ENCODE measurements around the gene ADRA2A. TPM values are rescaled to one million over a fixed set of nuclear protein-coding genes. Genes with fewer than 3 reads are reported as not detected.

Gene ADRA2A
- total RNA-seq, 1 donor from 2014 or later, result 0.07 TPM

DNA sequence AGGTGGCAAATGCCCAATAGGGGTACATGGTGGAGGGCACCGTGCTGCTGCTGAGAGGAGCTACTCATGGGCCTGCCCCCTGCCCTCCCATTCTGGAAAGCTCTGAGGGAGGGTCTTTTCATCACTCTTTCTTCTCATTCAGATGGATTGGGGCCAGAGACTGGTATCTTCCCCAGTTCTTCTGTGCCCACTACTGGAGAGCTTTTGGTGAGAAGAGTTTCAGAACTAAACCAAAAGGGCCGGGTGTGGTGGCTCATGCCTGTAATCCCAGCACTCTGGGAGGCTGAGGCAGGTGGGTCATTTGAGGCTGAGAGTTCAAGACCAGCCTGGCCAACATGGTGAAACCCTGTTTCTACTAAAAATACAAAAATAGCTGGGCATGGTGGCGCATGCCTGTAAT is 12.5 kb downstream of the ADRA2A start:
- DNase-seq (ENCODE audit: low spot score), result peak; percentile 5
- Mint-ChIP-seq H3K27ac (ENCODE audit: unreplicated experiment) (no peak overlapping the region), H3K4me1 (ENCODE audit: low read depth) (no peaks in the 10 kb centered on the region), H3K27me3 (ENCODE audit: low read depth) (peaks cover 53% of the 10 kb centered on the region), H3K36me3 (ENCODE audit: low read depth) (no peaks in the 10 kb centered on the region), H3K4me3 (ENCODE audit: unreplicated experiment) (no peak overlapping the region), H3K9me3 (ENCODE audit: low read depth) (no peaks in the 10 kb centered on the region)
- TF ChIP-seq, protein P1, sequence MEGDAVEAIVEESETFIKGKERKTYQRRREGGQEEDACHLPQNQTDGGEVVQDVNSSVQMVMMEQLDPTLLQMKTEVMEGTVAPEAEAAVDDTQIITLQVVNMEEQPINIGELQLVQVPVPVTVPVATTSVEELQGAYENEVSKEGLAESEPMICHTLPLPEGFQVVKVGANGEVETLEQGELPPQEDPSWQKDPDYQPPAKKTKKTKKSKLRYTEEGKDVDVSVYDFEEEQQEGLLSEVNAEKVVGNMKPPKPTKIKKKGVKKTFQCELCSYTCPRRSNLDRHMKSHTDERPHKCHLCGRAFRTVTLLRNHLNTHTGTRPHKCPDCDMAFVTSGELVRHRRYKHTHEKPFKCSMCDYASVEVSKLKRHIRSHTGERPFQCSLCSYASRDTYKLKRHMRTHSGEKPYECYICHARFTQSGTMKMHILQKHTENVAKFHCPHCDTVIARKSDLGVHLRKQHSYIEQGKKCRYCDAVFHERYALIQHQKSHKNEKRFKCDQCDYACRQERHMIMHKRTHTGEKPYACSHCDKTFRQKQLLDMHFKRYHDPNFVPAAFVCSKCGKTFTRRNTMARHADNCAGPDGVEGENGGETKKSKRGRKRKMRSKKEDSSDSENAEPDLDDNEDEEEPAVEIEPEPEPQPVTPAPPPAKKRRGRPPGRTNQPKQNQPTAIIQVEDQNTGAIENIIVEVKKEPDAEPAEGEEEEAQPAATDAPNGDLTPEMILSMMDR (IDR thresholded peaks at IDR 0.05), result no peak

DNA sequence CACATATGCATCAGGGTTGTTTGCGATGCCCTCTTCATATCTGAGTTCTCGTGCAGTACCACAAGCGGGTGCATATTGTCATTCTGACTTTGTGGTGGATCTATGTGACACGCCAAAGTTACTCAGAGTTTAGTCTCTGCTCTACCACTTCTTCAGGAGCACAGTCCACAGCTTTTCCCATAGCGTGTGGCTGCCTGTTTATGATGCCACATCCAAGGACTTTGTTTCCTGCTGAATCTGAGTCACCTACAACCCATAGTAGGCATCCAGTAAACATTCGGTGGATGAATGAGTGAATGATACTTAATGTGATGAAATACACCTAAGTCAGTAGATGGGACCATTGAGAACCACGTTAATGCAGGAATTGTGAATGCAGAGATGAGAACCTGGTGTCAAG is 15.0 kb downstream of the ADRA2A start:
- Mint-ChIP-seq H3K27ac (ENCODE audit: unreplicated experiment) (no peak overlapping the region), H3K4me1 (ENCODE audit: low read depth) (no peaks in the 10 kb centered on the region), H3K9me3 (ENCODE audit: low read depth) (no peaks in the 10 kb centered on the region), H3K36me3 (ENCODE audit: low read depth) (no peaks in the 10 kb centered on the region), H3K4me3 (ENCODE audit: unreplicated experiment) (no peak overlapping the region), H3K27me3 (ENCODE audit: low read depth) (peaks cover 34% of the 10 kb centered on the region)
- TF ChIP-seq, protein P1 (IDR thresholded peaks at IDR 0.05), result no peak
- DNase-seq (ENCODE audit: low spot score), result peak; percentile 2

- no peak overlapping the region for H3K27ac Mint-ChIP-seq (ENCODE audit: unreplicated experiment)
These were observed 17.0 kb downstream of the ADRA2A start for GRCh38 chr10:111093741-111094380.

GRCh38 chr10:111098679-111099437 is 22.0 kb downstream of the ADRA2A start:
- DNase-seq (ENCODE audit: low spot score), result no peak
- TF ChIP-seq, protein P1 (IDR thresholded peaks at IDR 0.05), result peak; percentile 25

More at GRCh38 chr10:111093741-111094380, 17.0 kb downstream of the ADRA2A start:
- H3K36me3 Mint-ChIP-seq (ENCODE audit: low read depth), result no peaks in the 10 kb centered on the region
- peaks cover 24% of the 10 kb centered on the region for H3K27me3 Mint-ChIP-seq (ENCODE audit: low read depth)
- TF ChIP-seq, protein P1 (IDR thresholded peaks at IDR 0.05), result no peak
- H3K4me1 Mint-ChIP-seq (ENCODE audit: low read depth), result no peaks in the 10 kb centered on the region
- H3K9me3 Mint-ChIP-seq (ENCODE audit: low read depth), result no peaks in the 10 kb centered on the region
- peak; percentile 53 for DNase-seq (ENCODE audit: low spot score)
- no peak overlapping the region for H3K4me3 Mint-ChIP-seq (ENCODE audit: unreplicated experiment)

GRCh38 chr10:111100198-111100597 is 23.4 kb downstream of the ADRA2A start:
- Mint-ChIP-seq H3K9me3 (ENCODE audit: low read depth) (no peaks in the 10 kb centered on the region), H3K4me3 (ENCODE audit: unreplicated experiment) (no peak overlapping the region), H3K27ac (ENCODE audit: unreplicated experiment) (no peak overlapping the region), H3K36me3 (ENCODE audit: low read depth) (no peaks in the 10 kb centered on the region), H3K4me1 (ENCODE audit: low read depth) (no peaks in the 10 kb centered on the region), H3K27me3 (ENCODE audit: low read depth) (peaks cover 28% of the 10 kb centered on the region)
- TF ChIP-seq, protein P1 (IDR thresholded peaks at IDR 0.05), result no peak
- no peak for DNase-seq (ENCODE audit: low spot score)

More at GRCh38 chr10:111098679-111099437, 22.0 kb downstream of the ADRA2A start:
- Mint-ChIP-seq H3K4me1 (ENCODE audit: low read depth) (no peaks in the 10 kb centered on the region), H3K9me3 (ENCODE audit: low read depth) (no peaks in the 10 kb centered on the region), H3K36me3 (ENCODE audit: low read depth) (no peaks in the 10 kb centered on the region), H3K4me3 (ENCODE audit: unreplicated experiment) (no peak overlapping the region), H3K27ac (ENCODE audit: unreplicated experiment) (no peak overlapping the region), H3K27me3 (ENCODE audit: low read depth) (peaks cover 26% of the 10 kb centered on the region)
